DMS79 (cell line): ENCODE results near the gene DOCK2.

Experiments
- DNase-seq: peaks from one replicate; lab custom pipeline; 2025; lab: John Stamatoyannopoulos, UW

The DOCK2 gene

GRCh38 chr5:169989365-169989764 is 352.3 kb downstream of the DOCK2 start:
- DNase-seq: no peak

GRCh38 chr5:169991115-169991869 is 354.2 kb downstream of the DOCK2 start:
- DNase-seq: no peak

GRCh38 chr5:169992789-169993484 is 355.9 kb downstream of the DOCK2 start:
- DNase-seq: no peak

- DNase-seq: no peak
Measured at GRCh38 chr5:169993485-169993790, 356.4 kb downstream of the DOCK2 start.

- no peak for DNase-seq
Measured at GRCh38 chr5:169997798-169998197, 360.7 kb downstream of the DOCK2 start.

GRCh38 chr5:169999621-170000020 is 362.5 kb downstream of the DOCK2 start:
- DNase-seq: no peak

GRCh38 chr5:170000155-170000554 is 363.1 kb downstream of the DOCK2 start:
- DNase-seq: no peak

GRCh38 chr5:170006021-170006420 is 368.9 kb downstream of the DOCK2 start:
- no peak for DNase-seq

- no peak for DNase-seq
Measured at GRCh38 chr5:170008376-170008775, 371.3 kb downstream of the DOCK2 start.

GRCh38 chr5:170010595-170010994 is 373.5 kb downstream of the DOCK2 start:
- DNase-seq: no peak

GRCh38 chr5:170011751-170012150 is 374.7 kb downstream of the DOCK2 start:
- DNase-seq: no peak

GRCh38 chr5:170012622-170013021 is 375.5 kb downstream of the DOCK2 start:
- DNase-seq: no peak

- no peak for DNase-seq
Measured at GRCh38 chr5:170020423-170020822, 383.3 kb downstream of the DOCK2 start.

- DNase-seq: no peak
Measured at GRCh38 chr5:170021506-170021905, 384.4 kb downstream of the DOCK2 start.

GRCh38 chr5:170025853-170026252 is 388.8 kb downstream of the DOCK2 start:
- no peak for DNase-seq

GRCh38 chr5:170028124-170028523 is 391.0 kb downstream of the DOCK2 start:
- no peak for DNase-seq

GRCh38 chr5:170034231-170034630 is 397.2 kb downstream of the DOCK2 start:
- no peak for DNase-seq

- DNase-seq: no peak
Measured at GRCh38 chr5:170038241-170038640, 401.2 kb downstream of the DOCK2 start.

GRCh38 chr5:170039830-170040229 is 402.8 kb downstream of the DOCK2 start:
- no peak for DNase-seq

- no peak for DNase-seq
Measured at GRCh38 chr5:170046241-170046640, 409.2 kb downstream of the DOCK2 start.

- no peak for DNase-seq
Measured at GRCh38 chr5:170049713-170050112, 412.6 kb downstream of the DOCK2 start.

GRCh38 chr5:170053896-170054295 is 416.8 kb downstream of the DOCK2 start:
- no peak for DNase-seq

GRCh38 chr5:170055606-170056005 is 418.5 kb downstream of the DOCK2 start:
- DNase-seq: no peak
